ENCODE measurements around the gene ANP32B. TPM values are rescaled to one million over a fixed set of nuclear protein-coding genes. Genes with fewer than 3 reads are reported as not detected.

Gene ANP32B
- total RNA-seq, 1 donor: 12.7 TPM

GRCh38 chr9:98039607-98040017 is 56.5 kb downstream of the ANP32B start:
- Histone ChIP-seq H4K20me1 (ENCODE audit: insufficient read depth, low read length) (no peaks in the 10 kb centered on the region), H3K4me2 (ENCODE audit: insufficient read depth, low read length) (peak overlapping the region; percentile 30), H3K9me3 (ENCODE audit: low read depth, low read length) (no peaks in the 10 kb centered on the region), H3K79me2 (ENCODE audit: insufficient read depth, low read length) (no peaks in the 10 kb centered on the region), H3K4me1 (ENCODE audit: insufficient read depth, low read length) (peaks cover 22% of the 10 kb centered on the region), H3K27me3 (ENCODE audit: insufficient read depth, low read length) (no peaks in the 10 kb centered on the region), H3K27ac (ENCODE audit: low read depth, low read length) (no peak overlapping the region), H3K36me3 (ENCODE audit: insufficient read depth, low read length) (no peaks in the 10 kb centered on the region), H3K4me3 (ENCODE audit: insufficient read depth, low read length) (no peak overlapping the region), H2AFZ (ENCODE audit: low read length) (peak overlapping the region; percentile 48)
- DNase-seq (ENCODE audit: insufficient read length, low spot score, missing footprints): no peak
- TF ChIP-seq CTCF (IDR thresholded peaks at IDR 0.05; ENCODE audit: extremely low read depth, low read depth, low read length): no peak

- TF ChIP-seq CTCF (IDR thresholded peaks at IDR 0.05; ENCODE audit: extremely low read depth, low read depth, low read length): no peak
Observed at GRCh38 chr9:98040212-98040611, 57.1 kb downstream of the ANP32B start.

GRCh38 chr9:98043915-98044314 is 60.8 kb downstream of the ANP32B start:
- DNase-seq (ENCODE audit: insufficient read length, low spot score, missing footprints): no peak
- no peak for TF ChIP-seq CTCF (IDR thresholded peaks at IDR 0.05; ENCODE audit: extremely low read depth, low read depth, low read length)

More at GRCh38 chr9:98040212-98040611, 57.1 kb downstream of the ANP32B start:
- H3K36me3 ChIP-seq (ENCODE audit: insufficient read depth, low read length): no peaks in the 10 kb centered on the region
- no peak overlapping the region for H2AFZ ChIP-seq (ENCODE audit: low read length)
- peaks cover 16% of the 10 kb centered on the region for H3K4me1 ChIP-seq (ENCODE audit: insufficient read depth, low read length)
- no peaks in the 10 kb centered on the region for H3K27me3 ChIP-seq (ENCODE audit: insufficient read depth, low read length)
- no peak overlapping the region for H3K27ac ChIP-seq (ENCODE audit: low read depth, low read length)
- DNase-seq (ENCODE audit: insufficient read length, low spot score, missing footprints): no peak
- no peaks in the 10 kb centered on the region for H4K20me1 ChIP-seq (ENCODE audit: insufficient read depth, low read length)
- H3K4me3 ChIP-seq (ENCODE audit: insufficient read depth, low read length): no peak overlapping the region
- no peaks in the 10 kb centered on the region for H3K9me3 ChIP-seq (ENCODE audit: low read depth, low read length)
- no peaks in the 10 kb centered on the region for H3K79me2 ChIP-seq (ENCODE audit: insufficient read depth, low read length)
- no peak overlapping the region for H3K4me2 ChIP-seq (ENCODE audit: insufficient read depth, low read length)

GRCh38 chr9:98045234-98046179 is 62.4 kb downstream of the ANP32B start:
- Histone ChIP-seq H3K9me3 (ENCODE audit: low read depth, low read length) (no peaks in the 10 kb centered on the region), H4K20me1 (ENCODE audit: insufficient read depth, low read length) (no peaks in the 10 kb centered on the region), H2AFZ (ENCODE audit: low read length) (peak overlapping the region; percentile 69), H3K4me1 (ENCODE audit: insufficient read depth, low read length) (no peaks in the 10 kb centered on the region), H3K36me3 (ENCODE audit: insufficient read depth, low read length) (no peaks in the 10 kb centered on the region), H3K4me3 (ENCODE audit: insufficient read depth, low read length) (no peak overlapping the region), H3K79me2 (ENCODE audit: insufficient read depth, low read length) (no peaks in the 10 kb centered on the region), H3K27me3 (ENCODE audit: insufficient read depth, low read length) (no peaks in the 10 kb centered on the region), H3K27ac (ENCODE audit: low read depth, low read length) (no peak overlapping the region), H3K4me2 (ENCODE audit: insufficient read depth, low read length) (no peak overlapping the region)
- DNase-seq (ENCODE audit: insufficient read length, low spot score, missing footprints): no peak
- TF ChIP-seq CTCF (IDR thresholded peaks at IDR 0.05; ENCODE audit: extremely low read depth, low read depth, low read length): no peak

More at GRCh38 chr9:98043915-98044314, 60.8 kb downstream of the ANP32B start:
- Histone ChIP-seq H3K4me3 (ENCODE audit: insufficient read depth, low read length) (no peak overlapping the region), H3K4me1 (ENCODE audit: insufficient read depth, low read length) (peaks cover 8% of the 10 kb centered on the region), H3K27ac (ENCODE audit: low read depth, low read length) (no peak overlapping the region), H3K9me3 (ENCODE audit: low read depth, low read length) (no peaks in the 10 kb centered on the region), H3K79me2 (ENCODE audit: insufficient read depth, low read length) (no peaks in the 10 kb centered on the region), H3K27me3 (ENCODE audit: insufficient read depth, low read length) (no peaks in the 10 kb centered on the region), H3K36me3 (ENCODE audit: insufficient read depth, low read length) (no peaks in the 10 kb centered on the region), H3K4me2 (ENCODE audit: insufficient read depth, low read length) (no peak overlapping the region), H4K20me1 (ENCODE audit: insufficient read depth, low read length) (no peaks in the 10 kb centered on the region), H2AFZ (ENCODE audit: low read length) (no peak overlapping the region)
